ENCODE results near the gene IQGAP1.

Gene IQGAP1

DNA sequence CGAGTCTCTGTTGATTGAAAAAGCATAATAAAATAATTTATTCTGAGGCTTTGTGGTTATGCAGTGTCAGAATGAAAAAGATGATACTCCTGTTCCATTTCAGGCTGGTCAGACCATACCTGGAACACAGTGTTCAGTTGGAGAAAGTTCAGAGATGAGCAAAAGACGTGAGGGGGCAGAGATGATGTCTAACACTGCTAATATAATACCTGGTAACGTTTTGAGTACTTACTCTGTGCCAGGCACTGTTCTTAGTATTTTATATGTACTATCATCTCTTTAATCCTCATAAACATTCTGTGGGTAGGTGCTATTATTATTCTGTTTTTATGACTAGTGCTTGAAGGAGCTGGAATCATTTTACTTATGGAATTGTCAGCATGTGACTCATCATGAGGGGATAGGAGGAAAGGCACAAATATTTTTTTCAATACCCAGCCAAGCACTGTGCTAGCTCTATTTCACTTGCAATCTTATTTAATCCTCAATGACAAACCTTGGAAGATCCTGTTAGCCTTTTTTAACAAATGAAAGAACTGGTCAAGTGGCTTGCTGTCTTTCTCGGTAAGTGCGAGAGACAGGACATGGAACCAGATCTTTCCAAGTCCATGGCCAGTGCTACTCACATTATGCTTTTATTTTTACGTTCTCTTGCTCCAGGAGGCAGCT lies 31.8 kb downstream of the IQGAP1 start:
- TF ChIP-seq, protein P1, sequence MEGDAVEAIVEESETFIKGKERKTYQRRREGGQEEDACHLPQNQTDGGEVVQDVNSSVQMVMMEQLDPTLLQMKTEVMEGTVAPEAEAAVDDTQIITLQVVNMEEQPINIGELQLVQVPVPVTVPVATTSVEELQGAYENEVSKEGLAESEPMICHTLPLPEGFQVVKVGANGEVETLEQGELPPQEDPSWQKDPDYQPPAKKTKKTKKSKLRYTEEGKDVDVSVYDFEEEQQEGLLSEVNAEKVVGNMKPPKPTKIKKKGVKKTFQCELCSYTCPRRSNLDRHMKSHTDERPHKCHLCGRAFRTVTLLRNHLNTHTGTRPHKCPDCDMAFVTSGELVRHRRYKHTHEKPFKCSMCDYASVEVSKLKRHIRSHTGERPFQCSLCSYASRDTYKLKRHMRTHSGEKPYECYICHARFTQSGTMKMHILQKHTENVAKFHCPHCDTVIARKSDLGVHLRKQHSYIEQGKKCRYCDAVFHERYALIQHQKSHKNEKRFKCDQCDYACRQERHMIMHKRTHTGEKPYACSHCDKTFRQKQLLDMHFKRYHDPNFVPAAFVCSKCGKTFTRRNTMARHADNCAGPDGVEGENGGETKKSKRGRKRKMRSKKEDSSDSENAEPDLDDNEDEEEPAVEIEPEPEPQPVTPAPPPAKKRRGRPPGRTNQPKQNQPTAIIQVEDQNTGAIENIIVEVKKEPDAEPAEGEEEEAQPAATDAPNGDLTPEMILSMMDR (IDR thresholded peaks at IDR 0.05; ENCODE audit: insufficient read depth, missing control alignments): no peak
- no peak for DNase-seq (ENCODE audit: insufficient read length, low spot score)
- no peak for FAIRE-seq

DNA sequence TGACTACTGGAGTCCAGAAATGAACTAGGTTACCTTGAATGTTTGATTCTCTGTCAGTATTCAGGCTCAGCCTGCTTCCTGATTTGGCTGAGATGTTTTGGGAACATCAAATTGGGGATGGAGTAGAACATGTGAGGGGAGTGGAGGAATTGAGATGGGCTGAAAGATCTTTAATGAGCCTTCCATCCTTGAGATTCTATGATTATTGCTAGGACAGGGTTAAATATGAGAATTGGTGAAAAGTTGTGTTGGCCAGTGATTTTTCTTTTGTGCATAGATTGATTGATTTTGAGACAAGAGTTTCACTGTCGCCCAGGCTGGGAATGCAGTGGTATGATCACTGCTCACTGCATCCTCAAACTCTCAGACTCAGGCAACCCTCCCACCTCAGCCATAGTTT lies 32.4 kb downstream of the IQGAP1 start:
- DNase-seq (ENCODE audit: insufficient read length, low spot score) (no peak), FAIRE-seq (no peak)
- TF ChIP-seq, protein P1 (IDR thresholded peaks at IDR 0.05; ENCODE audit: insufficient read depth, missing control alignments): no peak

DNA sequence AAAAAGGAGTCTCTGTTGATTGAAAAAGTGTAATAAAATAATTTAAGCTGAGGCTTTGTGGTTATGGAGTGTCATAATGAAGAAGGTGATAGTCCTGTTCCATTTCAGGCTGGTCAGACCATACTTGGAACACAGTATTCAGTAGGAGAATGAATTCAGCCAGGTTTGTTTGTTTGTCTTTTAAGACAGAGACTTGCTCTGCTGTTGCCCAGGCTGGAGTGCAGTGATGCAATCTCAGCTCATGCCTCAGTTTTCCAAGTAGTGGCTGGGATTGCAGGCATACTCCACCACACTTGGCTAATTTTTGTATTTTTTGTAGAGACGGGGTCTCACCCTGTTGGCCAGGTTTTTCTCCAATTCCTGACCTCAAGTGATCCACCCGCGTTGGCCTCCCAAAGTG lies 33.5 kb downstream of the IQGAP1 start:
- DNase-seq (ENCODE audit: insufficient read length, low spot score) (no peak), FAIRE-seq (no peak)
- TF ChIP-seq, protein P1 (IDR thresholded peaks at IDR 0.05; ENCODE audit: insufficient read depth, missing control alignments): no peak

DNA sequence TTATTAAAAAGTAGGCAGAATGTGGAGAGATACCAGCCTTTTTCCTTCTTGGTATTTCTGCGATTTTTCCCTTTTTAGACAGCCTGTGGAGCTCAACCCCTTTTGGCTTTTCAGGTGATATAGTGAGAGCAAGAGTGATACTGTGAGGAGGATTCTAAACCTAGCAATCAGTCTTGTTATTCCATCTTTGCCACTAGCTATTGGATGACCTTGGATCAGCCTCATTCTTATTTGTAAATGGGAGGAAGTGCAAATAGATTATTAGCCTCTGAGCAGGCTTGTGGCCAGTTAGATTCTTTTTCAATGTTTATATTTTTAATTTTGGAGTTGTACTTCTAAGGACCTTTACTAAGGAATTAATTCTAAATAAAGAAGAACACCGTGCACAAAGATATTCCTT lies 34.0 kb downstream of the IQGAP1 start:
- FAIRE-seq: no peak
- TF ChIP-seq, protein P1 (IDR thresholded peaks at IDR 0.05; ENCODE audit: insufficient read depth, missing control alignments): no peak
- no peak for DNase-seq (ENCODE audit: insufficient read length, low spot score)

DNA sequence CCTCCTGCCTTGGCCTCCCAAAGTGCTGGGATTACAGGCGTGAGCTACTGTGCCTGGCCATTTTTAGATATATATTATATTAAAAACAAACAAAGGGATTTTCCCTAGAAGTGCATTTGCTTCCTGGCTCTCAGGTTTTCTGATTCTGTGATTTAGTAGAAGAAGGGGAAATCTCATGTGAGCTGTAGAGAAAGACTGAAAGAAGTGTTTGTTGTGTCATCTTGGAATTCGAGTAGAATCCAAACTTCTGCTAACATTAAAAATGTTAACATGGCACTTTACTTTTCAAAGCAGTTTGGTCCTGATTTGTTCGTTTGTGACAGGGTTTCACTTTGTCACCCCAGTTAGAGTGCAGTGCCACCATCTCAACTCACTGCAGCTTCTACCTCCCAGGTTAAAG lies 34.9 kb downstream of the IQGAP1 start:
- TF ChIP-seq, protein P1 (IDR thresholded peaks at IDR 0.05; ENCODE audit: insufficient read depth, missing control alignments): no peak
- FAIRE-seq (no peak), DNase-seq (ENCODE audit: insufficient read length, low spot score) (no peak)

DNA sequence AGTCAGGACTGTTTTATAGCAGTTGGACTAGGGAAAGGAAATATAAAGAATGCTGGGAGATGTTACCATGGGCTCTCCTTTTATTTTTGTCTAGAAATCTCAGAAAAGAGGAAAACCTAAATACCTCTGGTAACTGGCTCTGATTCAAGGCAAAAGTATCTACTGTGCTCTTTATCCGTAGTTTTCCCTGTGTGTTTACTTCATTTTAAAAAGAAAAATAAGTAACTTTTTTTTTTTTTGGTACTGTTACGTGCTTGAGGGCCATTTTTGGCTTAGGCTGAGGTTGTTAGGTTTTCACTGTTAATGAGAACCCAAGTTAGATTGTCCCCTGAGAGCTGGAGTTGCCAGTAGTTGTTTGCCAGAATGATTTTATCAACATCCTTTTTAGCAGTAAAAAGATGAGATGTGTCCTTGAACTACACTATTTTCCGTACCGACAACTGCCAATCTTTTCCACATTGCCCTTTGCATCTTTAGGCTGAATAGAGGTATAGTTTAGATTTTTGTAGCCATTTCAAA lies 35.8 kb downstream of the IQGAP1 start:
- TF ChIP-seq, protein P1 (IDR thresholded peaks at IDR 0.05; ENCODE audit: insufficient read depth, missing control alignments): no peak
- FAIRE-seq (no peak), DNase-seq (ENCODE audit: insufficient read length, low spot score) (no peak)

DNA sequence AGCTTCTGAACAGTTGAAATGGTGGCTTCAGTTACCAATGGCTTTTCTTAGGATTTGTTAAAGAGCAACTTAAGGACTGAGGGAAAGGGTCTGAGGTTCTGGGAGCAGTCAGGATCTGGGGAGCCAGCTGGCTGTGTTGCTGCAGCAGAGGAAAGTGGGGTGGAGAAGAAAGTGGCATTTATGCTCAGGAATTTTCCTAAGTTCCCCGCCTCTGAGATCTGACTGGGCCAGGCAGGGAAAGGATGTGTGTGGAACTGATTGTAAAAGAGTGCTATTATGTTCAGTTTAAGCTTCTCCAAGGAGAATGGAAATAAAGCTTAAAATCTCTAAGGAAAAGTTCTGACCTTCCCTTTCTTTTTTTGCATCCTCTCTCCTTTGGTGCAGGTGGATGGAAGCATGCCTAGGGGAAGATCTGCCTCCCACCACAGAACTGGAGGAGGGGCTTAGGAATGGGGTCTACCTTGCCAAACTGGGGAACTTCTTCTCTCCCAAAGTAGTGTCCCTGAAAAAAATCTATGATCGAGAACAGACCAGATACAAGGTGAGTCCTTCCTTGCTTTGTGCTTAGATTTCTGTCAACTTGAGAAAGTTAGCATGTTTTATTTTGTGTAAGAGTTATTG lies 37.8 kb downstream of the IQGAP1 start:
- TF ChIP-seq, protein P1 (IDR thresholded peaks at IDR 0.05; ENCODE audit: insufficient read depth, missing control alignments): no peak
- DNase-seq (ENCODE audit: insufficient read length, low spot score) (no peak), FAIRE-seq (no peak)

Data from D721Med (cell line).